ENCODE data around the gene CD151.

- TF ChIP-seq POLR2AphosphoS5 (IDR thresholded peaks at IDR 0.05; ENCODE audit: borderline replicate concordance, low read depth, low read length) (peak; percentile 97), EZH2 (IDR thresholded peaks at IDR 0.05) (no peak)
Observed at GRCh38 chr11:842370-843002, 9.7 kb downstream of the CD151 start, which contains the start of the genes POLR2L and TSPAN4.

All from SK-N-MC (cell line).